Heart right ventricle (tissue), 16 donors: ENCODE data around the gene SMIM33. TPM values are rescaled to one million over a fixed set of nuclear protein-coding genes. Genes with fewer than 3 reads are reported as not detected.
A peak's percentile ranks its signal among the peaks of the same experiment; 100 is the strongest.

Experiments used
- ATAC-seq, 8 donors: fragments of 200-7000 bp; cut with Tn5 transposase; one replicate each; pipeline ENCODE4 v1.9.1; 2020; ENCODE audit warnings: mild to moderate bottlenecking in 8 of 8, moderate library complexity in 8 of 8, moderate number of reproducible peaks in 1 of 8
- DNase-seq, 2 donors: peaks; one replicate each; pipeline ENCODE4 v3.0.0-alpha.2; 2020
- H3K27ac ChIP-seq, 10 donors: fragments of 200-600 bp; sonication (generic) in 2 of 10; one replicate each; pipeline versions ENCODE4 v1.5.0 to v1.8.0; 2020 to 2022; ENCODE audit warnings: mild to moderate bottlenecking in 3 of 10
- H3K27me3 ChIP-seq, 7 donors: fragments of 200-600 bp; one replicate each; pipeline ENCODE4 v1.8.0; 2021 to 2022; ENCODE audit warnings: mild to moderate bottlenecking in 2 of 7
- H3K36me3 ChIP-seq, 9 donors: fragments of 200-600 bp; sonication (generic) in 1 of 9; one replicate each; pipeline versions ENCODE4 v1.5.0 to v1.8.0; 2020 to 2022; ENCODE audit warnings: mild to moderate bottlenecking in 2 of 9
- H3K4me1 ChIP-seq, 9 donors: fragments of 200-600 bp; sonication (generic) in 1 of 9; one replicate each; pipeline versions ENCODE4 v1.5.0 to v1.8.0; 2020 to 2022; ENCODE audit warnings: mild to moderate bottlenecking in 4 of 9
- H3K4me3 ChIP-seq, 10 donors: fragments of 200-600 bp; sonication (generic) in 2 of 10; one replicate each; pipeline versions ENCODE4 v1.5.0 to v1.8.0; 2020 to 2022; ENCODE audit warnings: mild to moderate bottlenecking in 7 of 10, moderate library complexity in 2 of 10
- H3K9me3 ChIP-seq, 11 donors: fragments of 200-600 bp in 10 of 11; sonication (generic) in 2 of 11; one replicate each; pipeline versions ENCODE4 v1.5.0 to v1.8.0; 2013 to 2022; ENCODE audit warnings: mild to moderate bottlenecking in 2 of 11, control low read depth in 1 of 11, moderate library complexity in 1 of 11
- WGBS, 2 donors: extraction: QIAGEN DNeasy Blood & Tissue Kit; methylation state at CpG; one replicate each; pipeline ENCODE4 v1.1.7; 2013; ENCODE audit warnings: inconsistent platforms in 1 of 2; 5-methylcytosine and 5-hydroxymethylcytosine counted together
- intact Hi-C, 10 donors: fragments of 100-400 bp; cut with DNase I; formaldehyde crosslinking; loops; one replicate each; pipeline versions ENCODE4 v1.11.1 to v1.14.2; 2022
- polyA plus RNA-seq, 2 donors: library from polyadenylated mRNA; stranded (reverse); fragments of 200-250 nt; gene quantifications; one replicate each; pipeline ENCODE4 v1.2.3, GENCODE V29; 2013
- total RNA-seq, 10 donors: library from RNA; stranded (reverse); fragmentation: NEBNext Ultra II Directional in 3 of 10; extraction: Animal tissue kit (Norgen Biotek cat#: 25700) in 3 of 10; gene quantifications; one replicate each; pipeline versions ENCODE4 v1.2.1 to v1.2.4, GENCODE V29; 2021 to 2023
- TF ChIP-seq, protein P1 (sequence below), 9 donors: fragments of 200-600 bp; sonication (generic) in 2 of 9; IDR thresholded peaks; one replicate each; pipeline versions ENCODE4 v1.5.0 to v1.8.0; 2021 to 2022; ENCODE audit warnings: antibody characterized with exemption in 9 of 9, mild to moderate bottlenecking in 5 of 9, moderate library complexity in 1 of 9
- donor health status: Arrhythmogenic right ventricular cardiomyopathy.
- donor health status: ischemic (EF 13 %, LVEDD 7.1; RV severe dilation, severe dysfunction).
- donor health status: healthy with polysubstance abuse.
- donor health status: DM: no; HTN: yes; CAD: no.
- donor health status: DM: no; HTN: no; CAD: no.
- donor health status: ischemic (EF 25% LVEDD 6.9; RV normal size, moderate dysfunction).
- donor health status: ischemic (EF 25% LVEDD 5.7; RV mildly dilated, moderate dysfunction).
- donor health status: healthy.
- donor health status: DM: yes; HTN: yes; CAD: no.
- donor health status: Ischemic cardiomyopathy.
- donor health status: ischemic (EF 35%, LVEDD 5.7; RV mildly dilated, moderate dysfunction).
- donor health status: nonischemic (EF 11% LVEDD 7.7; RV severe dilation, severe dysfunction).
- donor health status: DM: yes; HTN: yes; CAD: no.
- donor health status: PGD.
- donor health status: ischemic (EF 29% LVEDD 5.4; RV normal size, mild dysfunction).
- donor health status: nonischemic (EF 23%, LVEDD 6.1; RV moderate dilation, normal function).

The SMIM33 gene
- total and polyA plus RNA-seq, 12 donors: not detected

DNA sequence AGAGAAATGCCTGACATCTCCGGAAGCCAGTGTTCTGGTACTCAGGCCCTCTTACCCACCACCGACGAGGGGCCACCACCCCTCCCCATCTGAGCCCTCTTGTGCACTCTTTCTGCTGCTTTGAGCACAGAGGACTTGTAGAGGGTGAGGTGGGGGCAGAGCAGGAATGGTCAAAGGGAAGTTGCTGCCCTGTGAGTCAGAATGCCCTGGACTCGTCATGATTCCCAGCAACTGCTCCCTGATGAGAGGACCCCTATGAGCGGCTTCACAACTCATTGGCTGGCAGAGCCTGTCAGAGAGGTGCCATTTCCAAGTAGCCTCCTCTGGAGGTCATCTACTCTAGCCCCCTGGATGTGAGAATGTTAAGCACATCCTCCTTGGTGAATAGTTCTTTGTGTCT is 9.1 kb upstream of the SMIM33 start:
- H3K4me3 ChIP-seq: peak overlapping the region; percentile 30 to 68 (median 57)
- H3K36me3 ChIP-seq: peaks cover 0 to 14% (median 0%) of the 10 kb centered on the region in 9 donors
- DNase-seq (no peak), ATAC-seq (peak in 5 of 8 donors; percentile 34 to 61 (median 49))
- WGBS, 2 donors: 56 to 65% methylated on average over 5 of the region's 5 CpGs
- intact Hi-C loops: no loop called here
- H3K27me3 ChIP-seq: no peaks in the 10 kb centered on the region
- TF ChIP-seq, protein P1, sequence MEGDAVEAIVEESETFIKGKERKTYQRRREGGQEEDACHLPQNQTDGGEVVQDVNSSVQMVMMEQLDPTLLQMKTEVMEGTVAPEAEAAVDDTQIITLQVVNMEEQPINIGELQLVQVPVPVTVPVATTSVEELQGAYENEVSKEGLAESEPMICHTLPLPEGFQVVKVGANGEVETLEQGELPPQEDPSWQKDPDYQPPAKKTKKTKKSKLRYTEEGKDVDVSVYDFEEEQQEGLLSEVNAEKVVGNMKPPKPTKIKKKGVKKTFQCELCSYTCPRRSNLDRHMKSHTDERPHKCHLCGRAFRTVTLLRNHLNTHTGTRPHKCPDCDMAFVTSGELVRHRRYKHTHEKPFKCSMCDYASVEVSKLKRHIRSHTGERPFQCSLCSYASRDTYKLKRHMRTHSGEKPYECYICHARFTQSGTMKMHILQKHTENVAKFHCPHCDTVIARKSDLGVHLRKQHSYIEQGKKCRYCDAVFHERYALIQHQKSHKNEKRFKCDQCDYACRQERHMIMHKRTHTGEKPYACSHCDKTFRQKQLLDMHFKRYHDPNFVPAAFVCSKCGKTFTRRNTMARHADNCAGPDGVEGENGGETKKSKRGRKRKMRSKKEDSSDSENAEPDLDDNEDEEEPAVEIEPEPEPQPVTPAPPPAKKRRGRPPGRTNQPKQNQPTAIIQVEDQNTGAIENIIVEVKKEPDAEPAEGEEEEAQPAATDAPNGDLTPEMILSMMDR (IDR thresholded peaks at IDR 0.05): no peak
- H3K27ac ChIP-seq: peak overlapping the region; percentile 69 to 96 (median 88)
- H3K9me3 ChIP-seq: no peaks in the 10 kb centered on the region
- peaks cover 0 to 46% (median 26%) of the 10 kb centered on the region in 9 donors for H3K4me1 ChIP-seq

DNA sequence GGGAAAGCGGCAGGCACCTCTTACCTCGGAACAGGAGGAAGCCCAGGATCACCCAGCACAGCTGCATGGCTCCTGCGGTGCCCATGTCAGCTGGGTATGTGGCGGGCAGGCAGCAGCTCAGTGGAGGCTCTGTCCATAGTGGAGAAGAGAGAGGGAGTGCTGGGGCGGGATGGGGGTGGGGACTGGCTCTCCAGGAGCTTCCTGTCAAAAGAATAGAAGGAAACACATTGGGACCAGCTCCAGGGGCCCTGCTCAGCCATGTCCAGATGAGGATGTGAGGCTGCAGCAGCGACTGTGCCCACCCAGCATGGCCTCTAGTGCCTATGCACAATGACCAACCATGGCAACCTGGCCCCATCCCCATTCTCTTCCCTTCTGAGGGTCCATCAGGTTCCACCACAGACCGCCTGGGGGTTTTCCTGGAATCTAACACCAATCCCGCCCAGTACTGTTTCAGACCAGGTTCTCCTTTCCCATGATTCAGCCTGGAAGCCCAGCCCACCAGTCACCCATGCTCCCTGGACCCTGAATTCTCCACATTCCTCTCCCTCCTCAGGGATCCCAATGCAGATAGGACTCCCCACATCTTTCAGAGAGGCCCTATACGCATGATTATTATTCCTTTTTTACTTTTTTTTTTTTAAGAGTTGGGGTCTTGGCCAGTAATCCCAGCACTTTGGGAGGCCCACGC is 8.1 kb upstream of the SMIM33 start, which contains the start of gene ECSCR:
TSS of gene ECSCR (minus strand) at position 158 of the 691 bp plus-strand sequence. CDS start at position 85, 73 bp downstream.
- intact Hi-C loops: no loop called here

DNA sequence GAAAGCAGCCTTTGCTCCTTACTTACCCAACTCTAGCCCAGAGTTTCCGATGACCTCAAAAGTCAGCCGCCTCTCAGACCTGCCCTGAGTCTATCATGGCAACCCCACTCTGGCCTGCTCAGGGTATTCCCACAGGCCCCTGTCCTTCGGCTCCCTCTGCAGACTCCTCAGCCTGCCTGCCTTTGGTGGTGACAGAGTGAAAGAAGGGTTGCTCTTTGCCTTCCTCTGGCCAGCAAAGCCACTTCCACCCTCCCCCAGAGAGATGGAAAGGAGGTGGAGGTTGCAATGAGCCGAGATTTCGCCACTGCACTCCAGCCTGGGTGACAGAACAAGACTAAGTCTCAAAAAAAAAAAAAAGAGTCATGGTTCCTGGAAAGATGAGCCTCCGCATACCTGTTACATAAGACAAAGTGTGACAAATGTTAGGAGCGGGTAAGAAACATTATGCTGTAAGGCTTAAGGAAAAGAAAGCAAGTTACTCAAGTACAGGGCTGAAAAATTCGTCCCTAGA is 2.3 kb upstream of the SMIM33 start:
- Histone ChIP-seq H3K9me3 (no peaks in the 10 kb centered on the region), H3K36me3 (no peaks in the 10 kb centered on the region), H3K4me1 (peaks cover 0 to 36% (median 16%) of the 10 kb centered on the region in 9 donors), H3K4me3 (no peak overlapping the region), H3K27ac (no peak overlapping the region), H3K27me3 (no peaks in the 10 kb centered on the region)
- DNase-seq: no peak
- peak in 1 of 8 donors; percentile 36 for ATAC-seq
- TF ChIP-seq, protein P1 (IDR thresholded peaks at IDR 0.05): no peak
- WGBS, 2 donors: 82 to 84% methylated on average over 8 of the region's 8 CpGs
- intact Hi-C loops: no loop called here

More for the DNA sequence above, 8.1 kb upstream of the SMIM33 start, which contains the start of gene ECSCR:
- Histone ChIP-seq H3K9me3 (no peaks in the 10 kb centered on the region), H3K27me3 (no peaks in the 10 kb centered on the region), H3K27ac (peak within 1 kb of the TSS; percentile 69 to 96 (median 88)), H3K4me3 (peak within 1 kb of the TSS; percentile 30 to 68 (median 57)), H3K36me3 (peaks cover 0 to 4% (median 0%) of the 10 kb centered on the region in 9 donors), H3K4me1 (peaks cover 0 to 46% (median 26%) of the 10 kb centered on the region in 9 donors)
- WGBS, 2 donors: 54 to 67% methylated on average over 10 of the region's 10 CpGs
- DNase-seq (peak; percentile 56 to 79), ATAC-seq (peak; percentile 67 to 91 (median 82))
- TF ChIP-seq, protein P1 (IDR thresholded peaks at IDR 0.05): no peak

DNA sequence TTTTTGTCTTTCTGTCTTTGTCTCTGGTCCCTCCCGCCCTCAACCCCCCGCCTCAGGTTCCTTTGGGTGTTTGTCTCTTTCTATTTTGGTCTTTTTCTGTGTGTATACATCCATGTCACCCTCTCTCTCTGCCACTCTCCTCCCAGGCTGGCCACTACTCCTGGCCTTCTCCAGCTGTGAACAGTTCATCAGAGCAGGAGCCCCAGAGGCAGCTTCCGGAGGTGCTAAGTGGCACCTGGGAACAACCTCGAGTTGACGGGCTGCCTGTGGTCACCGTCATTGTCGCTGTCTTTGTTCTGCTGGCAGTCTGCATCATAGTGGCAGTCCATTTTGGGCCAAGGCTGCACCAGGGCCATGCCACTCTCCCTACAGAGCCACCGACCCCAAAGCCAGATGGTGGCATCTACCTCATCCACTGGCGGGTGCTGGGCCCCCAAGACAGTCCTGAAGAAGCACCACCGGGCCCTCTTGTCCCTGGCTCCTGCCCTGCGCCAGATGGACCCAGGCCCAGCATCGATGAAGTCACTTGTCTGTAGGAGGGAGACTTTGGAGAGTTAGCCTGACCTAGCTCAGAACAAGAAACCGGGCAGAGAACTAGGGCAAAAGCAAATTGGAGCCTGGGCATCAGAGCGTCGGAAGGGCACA is 1.7 kb downstream of the SMIM33 start:
- Histone ChIP-seq H3K4me3 (no peak overlapping the region), H3K27ac (peak overlapping the region in 8 of 10 donors; percentile 45 to 84 (median 74)), H3K9me3 (no peaks in the 10 kb centered on the region), H3K36me3 (peaks cover 0 to 31% (median 14%) of the 10 kb centered on the region in 9 donors), H3K4me1 (peaks cover 2 to 56% (median 38%) of the 10 kb centered on the region in 9 donors), H3K27me3 (no peaks in the 10 kb centered on the region)
- no peak for DNase-seq
- intact Hi-C loops: no loop called here
- TF ChIP-seq, protein P1 (IDR thresholded peaks at IDR 0.05): no peak
- ATAC-seq: no peak
- 84 to 87% methylated on average over 15 of the region's 15 CpGs for WGBS, 2 donors
